H9 (cell line): ENCODE data around the gene MPC1. TPM values are rescaled to one million over a fixed set of nuclear protein-coding genes. Genes with fewer than 3 reads are reported as not detected.

ENCODE experiments used
- DNase-seq: peaks from one replicate; pipeline ENCODE4 v3.0.0-alpha.2; 2017
- H2AFZ ChIP-seq: one replicate; pipeline ENCODE4 v1.6.1; 2013; ENCODE audit warnings: mild to moderate bottlenecking, low read length, control low read depth, moderate library complexity
- H2AK5ac ChIP-seq: 2 replicates; pipeline ENCODE4 v1.6.1; 2013; ENCODE audit warnings: low read length, control low read depth, mixed read lengths; ENCODE audit not compliant: insufficient read length
- H2BK120ac ChIP-seq: one replicate; pipeline ENCODE4 v1.6.1; 2013; ENCODE audit warnings: low read depth, mild to moderate bottlenecking, low read length, control low read depth, inconsistent platforms; ENCODE audit not compliant: poor library complexity, severe bottlenecking
- H2BK12ac ChIP-seq: 2 replicates; pipeline ENCODE4 v1.6.1; 2013; ENCODE audit warnings: low read length, control low read depth, mixed read lengths, low read depth; ENCODE audit not compliant: insufficient read length
- H2BK15ac ChIP-seq: 2 replicates; pipeline ENCODE4 v1.6.1; 2013; ENCODE audit warnings: low read depth, low read length, control low read depth
- H2BK20ac ChIP-seq: one replicate; pipeline ENCODE4 v1.6.1; 2013; ENCODE audit warnings: low read depth, mild to moderate bottlenecking, low read length, control low read depth, inconsistent platforms; ENCODE audit not compliant: poor library complexity, severe bottlenecking
- H2BK5ac ChIP-seq: 2 replicates; pipeline ENCODE4 v1.6.1; 2013; ENCODE audit warnings: low read length, control low read depth, mixed read lengths; ENCODE audit not compliant: insufficient read length
- H3K14ac ChIP-seq: 2 replicates; pipeline ENCODE4 v1.6.1; 2013; ENCODE audit warnings: low read length, control low read depth; ENCODE audit not compliant: insufficient read depth
- H3K18ac ChIP-seq: 2 replicates; pipeline ENCODE4 v1.6.1; 2013; ENCODE audit warnings: low read depth, mild to moderate bottlenecking, mixed read lengths, low read length, control low read depth; ENCODE audit not compliant: insufficient read length
- H3K23ac ChIP-seq: 2 replicates; pipeline ENCODE4 v1.6.1; 2013; ENCODE audit warnings: low read length, control low read depth, mixed read lengths, low read depth; ENCODE audit not compliant: insufficient read length
- H3K23me2 ChIP-seq: 2 replicates; pipeline ENCODE4 v1.6.1; 2013; ENCODE audit warnings: low read depth, mild to moderate bottlenecking, mixed read lengths, low read length, control low read depth; ENCODE audit not compliant: insufficient read length, poor library complexity, severe bottlenecking
- H3K27ac ChIP-seq: 2 replicates; pipeline ENCODE4 v1.5.1; 2013; ENCODE audit warnings: low read length, control low read depth, mixed read lengths, low read depth; ENCODE audit not compliant: insufficient read length
- H3K27me3 ChIP-seq: 2 replicates; pipeline ENCODE4 v1.6.1; 2013; ENCODE audit warnings: low read length, control low read depth, inconsistent platforms; ENCODE audit not compliant: insufficient read depth
- H3K4ac ChIP-seq: 2 replicates; pipeline ENCODE4 v1.6.1; 2013; ENCODE audit warnings: low read depth, mild to moderate bottlenecking, control low read depth, inconsistent platforms, low read length, moderate library complexity
- H3K4me1 ChIP-seq: 2 replicates; pipeline ENCODE4 v1.6.1; 2013; ENCODE audit warnings: low read length, control low read depth, inconsistent platforms; ENCODE audit not compliant: insufficient read depth
- H3K4me2 ChIP-seq: 2 replicates; pipeline ENCODE4 v1.6.1; 2013; ENCODE audit warnings: low read length, control low read depth, mixed read lengths; ENCODE audit not compliant: insufficient read length, insufficient read depth
- H3K56ac ChIP-seq: 2 replicates; pipeline ENCODE4 v1.6.1; 2013; ENCODE audit warnings: low read depth, mild to moderate bottlenecking, mixed read lengths, low read length, control low read depth; ENCODE audit not compliant: insufficient read length
- H3K79me1 ChIP-seq: 2 replicates; pipeline ENCODE4 v1.6.1; 2013; ENCODE audit warnings: low read depth, mild to moderate bottlenecking, moderate library complexity, low read length, control low read depth, inconsistent platforms; ENCODE audit not compliant: insufficient read depth, poor library complexity, severe bottlenecking
- H3K79me2 ChIP-seq: 2 replicates; pipeline ENCODE4 v1.6.1; 2013; ENCODE audit warnings: low read length, control low read depth, inconsistent platforms; ENCODE audit not compliant: insufficient read depth
- H3K9ac ChIP-seq: 2 replicates; pipeline ENCODE4 v1.6.1; 2013; ENCODE audit warnings: low read length, control low read depth, mixed read lengths; ENCODE audit not compliant: insufficient read length; ENCODE audit errors: extremely low read depth
- H3K9me3 ChIP-seq: one replicate; pipeline ENCODE4 v1.6.1; 2013; ENCODE audit warnings: low read depth, low read length, inconsistent platforms; ENCODE audit not compliant: control insufficient read depth
- H3T11ph ChIP-seq: one replicate; pipeline ENCODE4 v1.6.1; 2013; ENCODE audit warnings: mild to moderate bottlenecking, low read length, control low read depth, inconsistent platforms
- H4K20me1 ChIP-seq: one replicate; pipeline ENCODE4 v1.6.1; 2013; ENCODE audit not compliant: control insufficient read depth, insufficient read length, insufficient read depth
- H4K5ac ChIP-seq: 2 replicates; pipeline ENCODE4 v1.6.1; 2013; ENCODE audit warnings: low read depth, mild to moderate bottlenecking, mixed read lengths, low read length, control low read depth; ENCODE audit not compliant: insufficient read length
- H4K8ac ChIP-seq: replicated peaks from 2 replicates; pipeline ENCODE4 v1.6.1; 2013; ENCODE audit warnings: low read length, control low read depth, mixed read lengths, low read depth; ENCODE audit not compliant: insufficient read length
- H4K91ac ChIP-seq: 2 replicates; pipeline ENCODE4 v1.6.1; 2013; ENCODE audit warnings: low read depth, mild to moderate bottlenecking, moderate library complexity, mixed read lengths, low read length, control low read depth; ENCODE audit not compliant: insufficient read length
- H3K27ac Mint-ChIP-seq, 3 experiments: 2 replicates in 2 of 3; 3 replicates in 1 of 3; pipeline ENCODE4 v1.8.0; 2020 to 2021; ENCODE audit warnings: mixed read lengths in 3 of 3, mild to moderate bottlenecking in 1 of 3, moderate library complexity in 1 of 3
- H3K27me3 Mint-ChIP-seq: 2 replicates; pipeline ENCODE4 v1.8.0; 2021; ENCODE audit warnings: low read depth, mild to moderate bottlenecking, moderate library complexity, mixed read lengths
- H3K36me3 Mint-ChIP-seq, 3 experiments: 2 replicates in 2 of 3; 3 replicates in 1 of 3; pipeline ENCODE4 v1.8.0; 2020 to 2021; ENCODE audit warnings: low read depth in 3 of 3, mixed read lengths in 3 of 3; ENCODE audit not compliant: insufficient read depth in 1 of 3
- H3K4me1 Mint-ChIP-seq, 2 experiments: 2 replicates each; pipeline ENCODE4 v1.8.0; 2020; ENCODE audit warnings: mixed read lengths in 2 of 2
- H3K4me3 Mint-ChIP-seq, 2 experiments: 2 replicates in 1 of 2; 3 replicates in 1 of 2; pipeline ENCODE4 v1.8.0; 2020 to 2021; ENCODE audit warnings: mild to moderate bottlenecking in 2 of 2, mixed read lengths in 2 of 2, moderate library complexity in 1 of 2
- H3K9me3 Mint-ChIP-seq, 2 experiments: 2 replicates in 1 of 2; 3 replicates in 1 of 2; pipeline ENCODE4 v1.8.0; 2020; ENCODE audit warnings: mild to moderate bottlenecking in 2 of 2, mixed read lengths in 2 of 2, moderate library complexity in 1 of 2
- CTCF ChIP-seq: fragments of 200-600 bp; sonication (generic); conservative IDR thresholded peaks from 3 replicates; pipeline ENCODE4 v1.8.0; 2021; ENCODE audit warnings: antibody characterized with exemption, mild to moderate bottlenecking
- WGBS: extraction: QIAGEN DNeasy Blood & Tissue Kit; methylation state at CpG from one replicate; pipeline ENCODE4 v1.1.7; 2013; ENCODE audit warnings: missing lambda C conversion rate, low lambda C conversion rate, mixed read lengths; ENCODE audit not compliant: insufficient read length; ENCODE audit errors: extremely low coverage; 5-methylcytosine and 5-hydroxymethylcytosine counted together
- total RNA-seq: library from RNA; stranded (reverse); gene quantifications from 2 replicates; pipeline ENCODE4 v1.2.1, GENCODE V29; 2021

The MPC1 gene
- total RNA-seq, 1 experiment from 2014 or later, result 10.0 TPM

- Histone ChIP-seq H4K91ac (no peak within 1 kb of the TSS), H3T11ph (no peak within 1 kb of the TSS), H3K18ac (peak within 1 kb of the TSS; percentile 95), H2BK5ac (no peak within 1 kb of the TSS), H3K9ac (peak within 1 kb of the TSS; percentile 97), H2AK5ac (no peak within 1 kb of the TSS), H2BK120ac (no peak within 1 kb of the TSS), H2BK12ac (no peak within 1 kb of the TSS), H3K27ac (no peak within 1 kb of the TSS), H4K20me1 (no peaks in the 10 kb centered on the region), H2BK20ac (no peak within 1 kb of the TSS), H2AFZ (no peak within 1 kb of the TSS), H3K4me2 (peak within 1 kb of the TSS; percentile 97), H2BK15ac (0 out of 2 replicates have a peak within 1 kb of the TSS, but pooled peaks have one; percentile 98), H3K23me2 (peaks cover 8% of the 10 kb centered on the region), H4K5ac (no peak within 1 kb of the TSS), H3K27me3 (no peaks in the 10 kb centered on the region), H3K23ac (no peak within 1 kb of the TSS), H3K79me2 (peaks cover 38% of the 10 kb centered on the region), H3K4me1 (peaks cover 5% of the 10 kb centered on the region; the same call in 1 of the 2 replicates), H4K8ac (peak within 1 kb of the TSS; percentile 14), H3K4ac (peak within 1 kb of the TSS; percentile 28; the same call in 1 of the 2 replicates), H3K14ac (peak within 1 kb of the TSS; percentile 97), H3K9me3 (no peaks in the 10 kb centered on the region), H3K79me1 (peaks cover 19% of the 10 kb centered on the region), H3K56ac (no peak within 1 kb of the TSS)
- H3K27me3 Mint-ChIP-seq, result peaks cover 1% of the 10 kb centered on the region; the same call in 1 of the 2 replicates
- peaks cover 2 to 9% (median 5%) of the 10 kb centered on the region in 3 experiments for H3K36me3 Mint-ChIP-seq
- peak within 1 kb of the TSS; percentile 88 to 95 for H3K4me3 Mint-ChIP-seq
- no peak for TF ChIP-seq CTCF
- no CpG with 5 or more reads among the region's 73 CpGs for WGBS
- no peaks in the 10 kb centered on the region; a peak in 1 of 5 replicates for H3K9me3 Mint-ChIP-seq
- peak; percentile 84 for DNase-seq
- H3K27ac Mint-ChIP-seq, result peak within 1 kb of the TSS; percentile 33 to 97 (median 88); a peak in 6 of 7 replicates
- H3K4me1 Mint-ChIP-seq, result peaks cover 10 to 16% of the 10 kb centered on the region in 2 experiments
Observed at GRCh38 chr6:166342349-166343149, 40.2 kb downstream of the MPC1 start, which contains the start of gene SFT2D1. Gene SFT2D1 (minus strand): TSS chr6:166342545. CDS start chr6:166342481, 64 bp downstream.
